HG03175 (cell line): ENCODE data around the gene LOXL3.
"Not testable (repeated sequence)": the region's sequence is repeated elsewhere in the genome, so short reads cannot be mapped to it uniquely, and the experiment has no call there.

Experiments used
- ATAC-seq: cut with Tn5 transposase; IDR thresholded peaks from one replicate; pipeline ENCODE4 v1.9.1; 2021; ENCODE audit warnings: mild to moderate bottlenecking, moderate library complexity; ENCODE audit not compliant: unreplicated experiment

Gene LOXL3

DNA sequence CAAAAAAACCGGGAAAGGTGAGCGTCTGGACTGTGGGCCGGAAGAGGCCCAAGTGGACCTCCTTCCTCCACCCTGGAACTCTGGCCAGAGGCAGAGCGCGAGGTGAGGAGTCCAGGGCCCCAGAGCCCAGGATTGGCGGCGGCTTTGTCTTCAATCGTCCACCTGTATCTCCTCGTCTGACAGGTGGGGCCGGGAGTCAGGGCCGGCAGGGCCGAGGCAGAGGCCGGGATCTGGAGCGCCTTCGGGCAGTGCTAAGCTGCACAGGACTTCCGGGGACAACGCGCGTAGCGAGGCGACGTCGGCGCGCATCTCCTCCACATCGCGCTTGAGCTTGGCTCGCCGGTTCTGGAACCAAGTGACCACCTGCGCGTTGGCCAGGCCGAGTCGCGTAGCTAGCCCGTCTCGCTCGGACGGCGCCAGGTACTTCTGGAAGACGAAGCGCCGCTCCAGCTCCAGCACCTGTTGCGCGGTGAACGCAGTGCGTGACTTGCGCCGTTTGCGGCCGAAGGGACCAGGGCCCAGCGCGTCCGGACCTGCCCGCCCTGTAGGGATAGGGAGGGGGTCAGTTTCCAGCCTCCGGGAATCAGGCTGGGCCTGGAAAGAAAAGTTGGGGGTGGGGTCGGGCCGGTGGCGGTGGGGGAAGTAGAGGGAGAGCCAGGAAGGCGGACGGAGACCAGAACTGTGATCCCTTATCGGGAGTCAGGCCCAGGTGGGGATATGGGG, 55.8 kb downstream of the LOXL3 start:
- ATAC-seq: no peak

DNA sequence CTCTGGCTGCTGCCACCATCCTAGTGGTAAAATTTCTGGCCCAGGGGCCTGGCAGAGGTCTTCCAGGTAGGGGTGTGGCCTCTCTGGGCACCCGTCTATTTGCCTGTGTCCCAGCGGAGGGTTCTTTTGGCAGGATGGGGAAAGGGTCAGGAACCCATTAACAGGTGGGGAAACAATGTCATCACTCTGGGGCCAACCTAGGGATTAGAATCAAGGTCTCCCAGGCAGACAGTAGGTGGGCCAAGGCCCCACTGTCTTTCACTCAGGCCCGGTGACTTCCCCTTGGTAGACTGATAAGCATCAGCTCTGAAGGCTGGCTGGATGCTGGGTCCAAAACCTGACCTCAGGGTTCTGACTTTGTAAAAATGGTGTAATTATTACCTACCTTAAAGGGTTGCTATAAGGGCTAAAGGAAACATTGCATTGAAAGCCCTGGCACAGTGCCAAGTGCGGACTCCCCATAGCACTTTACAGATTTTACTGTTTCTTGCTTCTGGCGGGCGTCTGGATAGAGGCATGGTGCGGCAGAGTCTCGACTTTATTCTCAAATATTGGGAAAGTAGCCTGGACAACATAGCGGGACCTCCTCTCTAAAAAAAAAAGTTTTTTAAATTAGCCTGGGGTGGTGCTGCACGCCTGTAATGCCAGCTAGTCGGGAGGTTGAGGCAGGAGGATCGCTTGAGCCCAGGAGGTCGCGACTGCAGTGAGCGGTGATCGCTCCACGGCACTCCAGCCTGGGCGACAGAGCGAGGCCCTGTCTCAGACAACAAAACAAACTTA, 56.6 kb downstream of the LOXL3 start:
- no peak for ATAC-seq

DNA sequence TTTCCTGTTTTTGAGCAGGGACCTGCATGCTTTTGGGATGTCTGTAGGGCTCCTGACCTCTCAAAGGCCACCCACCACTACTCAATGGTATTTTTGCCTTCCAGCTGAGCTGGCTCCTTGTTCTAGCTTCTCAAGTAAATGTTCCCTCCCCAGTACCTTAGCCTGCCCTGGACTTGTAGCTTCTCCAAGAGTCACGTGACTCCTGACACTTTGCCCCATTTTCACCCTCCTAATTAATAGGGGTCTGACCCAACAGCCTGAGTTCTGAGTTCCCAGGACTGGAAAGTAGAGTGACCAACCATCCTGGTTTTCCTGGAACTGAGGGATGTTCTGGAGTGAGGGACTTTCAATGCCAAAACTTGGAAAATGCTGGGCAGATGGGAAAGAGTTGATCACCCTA, 58.3 kb downstream of the LOXL3 start:
- no peak for ATAC-seq

DNA sequence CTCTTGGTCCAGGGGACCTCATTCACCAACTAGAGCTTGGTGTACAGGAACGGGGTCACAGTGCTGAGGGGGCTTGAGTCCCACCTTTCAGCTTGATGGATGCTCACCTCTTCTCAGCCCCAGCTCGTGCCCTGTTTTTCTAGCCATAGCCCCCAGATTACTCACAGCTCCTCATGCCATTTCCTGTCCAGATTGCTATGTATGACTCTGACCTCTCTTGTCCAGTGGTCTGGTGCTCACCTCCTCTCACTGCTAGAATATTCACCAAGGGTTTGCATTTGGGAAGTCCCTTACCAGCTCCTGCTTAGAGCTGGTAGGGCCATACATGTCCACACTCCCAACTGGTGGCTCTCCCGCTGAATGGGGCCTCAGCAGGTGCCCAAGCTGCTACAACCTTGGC, 60.2 kb downstream of the LOXL3 start:
- no peak for ATAC-seq

DNA sequence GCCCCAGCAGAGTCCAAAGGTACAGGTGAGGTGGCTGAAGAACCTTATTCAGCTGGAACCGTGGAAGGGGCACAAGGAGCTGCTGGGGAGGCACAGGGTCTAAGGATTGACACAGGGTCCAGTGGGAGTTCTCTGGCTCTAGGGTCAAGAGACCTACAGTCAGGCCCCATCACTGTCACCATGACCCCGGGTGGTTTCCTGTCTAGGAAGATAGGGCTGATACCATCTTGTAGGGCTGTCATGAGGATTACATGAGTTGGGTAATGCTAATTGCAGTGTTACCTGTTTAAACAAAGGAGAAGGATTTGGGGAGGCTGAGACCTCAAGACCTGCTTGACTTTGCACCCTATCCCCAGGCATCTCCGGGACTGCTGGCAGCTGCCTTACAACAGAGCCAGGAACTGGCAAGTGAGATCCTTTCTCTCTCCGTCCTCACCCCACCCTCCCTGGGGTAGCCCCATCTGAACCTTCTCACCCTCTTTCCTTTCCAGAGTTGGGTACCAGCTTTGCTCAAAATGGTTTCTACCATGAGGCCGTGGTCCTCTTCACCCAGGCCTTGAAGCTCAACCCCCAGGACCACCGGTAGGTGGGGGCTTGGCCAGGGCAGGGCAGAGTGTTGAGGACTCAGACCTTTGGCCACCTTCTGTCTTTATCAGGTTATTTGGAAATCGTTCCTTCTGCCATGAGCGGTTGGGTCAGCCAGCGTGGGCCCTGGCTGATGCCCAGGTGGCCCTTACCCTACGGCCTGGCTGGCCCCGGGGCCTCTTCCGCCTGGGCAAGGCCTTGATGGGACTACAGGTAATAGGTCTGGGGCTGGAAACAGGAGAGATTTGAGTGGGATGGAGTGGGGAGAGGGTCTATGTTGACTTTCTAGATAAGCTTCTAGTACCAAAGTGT, 61.8 kb downstream of the LOXL3 start:
- no peak for ATAC-seq

DNA sequence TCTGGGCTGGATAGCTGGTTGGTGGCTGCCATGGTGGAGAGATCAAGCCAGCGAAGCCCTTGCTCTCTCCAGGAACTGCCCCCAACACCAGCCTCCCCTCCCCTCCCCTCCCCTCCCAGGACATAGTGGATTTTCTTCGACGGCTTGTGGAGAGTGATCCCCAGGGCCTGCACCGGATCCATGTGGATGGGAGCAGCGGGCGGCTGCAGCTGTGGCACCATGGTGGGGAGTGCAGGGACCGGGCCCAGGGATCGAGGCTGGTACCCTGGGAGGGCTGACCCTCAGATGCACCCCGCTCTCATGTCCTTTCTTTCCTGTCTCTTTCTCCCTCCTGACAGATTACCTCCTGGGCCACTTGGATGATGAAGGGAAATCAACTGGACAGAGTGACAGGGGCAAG, 63.8 kb downstream of the LOXL3 start:
- ATAC-seq: no peak

DNA sequence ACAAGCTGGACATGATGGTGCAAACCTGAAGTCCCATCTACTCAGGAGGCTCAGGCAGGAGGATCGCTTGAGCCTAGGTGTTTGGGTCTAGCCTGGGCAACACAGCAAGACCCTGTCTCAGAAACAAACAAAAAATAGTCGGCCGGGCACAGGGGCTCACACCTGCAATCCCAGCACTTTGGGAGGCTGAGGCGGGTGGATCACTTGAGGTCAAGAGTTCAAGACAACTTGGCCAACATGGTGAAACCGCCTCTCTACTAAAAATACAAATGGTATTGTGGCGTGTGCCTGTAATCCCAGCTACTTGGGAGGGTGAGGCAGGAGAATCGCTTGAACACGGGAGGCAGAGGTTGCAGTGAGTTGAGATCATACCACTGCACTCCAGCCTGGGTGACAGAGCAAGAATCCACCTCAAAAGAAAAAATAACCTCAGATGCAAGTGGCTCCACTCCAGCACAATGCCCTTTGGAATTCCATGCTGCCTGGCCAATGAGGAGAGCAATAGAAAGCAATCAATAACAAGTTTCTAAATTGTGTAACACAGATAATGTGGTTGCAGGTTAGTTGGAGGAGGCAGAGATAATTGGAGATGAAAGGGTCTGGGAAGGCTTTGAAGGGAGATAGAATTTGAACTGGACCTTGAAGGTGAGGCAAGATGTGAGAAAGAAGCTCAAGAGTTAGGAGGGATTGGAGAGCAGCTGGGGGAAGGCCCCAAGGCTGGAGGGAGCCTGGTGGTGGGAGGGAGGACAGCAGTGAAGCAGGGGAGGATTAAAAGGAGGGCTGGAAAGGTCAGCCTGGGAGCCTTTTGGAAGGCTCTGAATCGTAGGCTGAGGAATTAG, 64.9 kb downstream of the LOXL3 start:
- no peak for ATAC-seq

DNA sequence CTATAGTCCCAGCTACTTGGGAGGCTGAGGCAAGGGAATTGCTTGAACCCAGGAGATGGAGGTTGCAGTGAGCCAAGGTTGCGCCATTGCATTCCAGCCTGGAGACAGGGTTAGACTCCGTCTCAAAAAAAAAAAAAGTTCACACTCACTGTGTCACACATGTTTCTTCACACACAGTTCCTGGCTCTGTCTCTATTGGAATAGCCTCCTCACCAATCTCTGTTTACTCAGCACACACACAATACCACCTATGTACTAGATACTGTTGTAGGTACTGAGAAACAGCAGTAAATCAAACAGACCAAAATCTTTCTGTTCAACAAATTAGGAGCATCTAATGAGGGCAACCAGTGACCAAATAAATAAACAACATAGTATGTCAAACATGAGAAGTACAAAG, 67.6 kb downstream of the LOXL3 start:
- ATAC-seq: no peak

DNA sequence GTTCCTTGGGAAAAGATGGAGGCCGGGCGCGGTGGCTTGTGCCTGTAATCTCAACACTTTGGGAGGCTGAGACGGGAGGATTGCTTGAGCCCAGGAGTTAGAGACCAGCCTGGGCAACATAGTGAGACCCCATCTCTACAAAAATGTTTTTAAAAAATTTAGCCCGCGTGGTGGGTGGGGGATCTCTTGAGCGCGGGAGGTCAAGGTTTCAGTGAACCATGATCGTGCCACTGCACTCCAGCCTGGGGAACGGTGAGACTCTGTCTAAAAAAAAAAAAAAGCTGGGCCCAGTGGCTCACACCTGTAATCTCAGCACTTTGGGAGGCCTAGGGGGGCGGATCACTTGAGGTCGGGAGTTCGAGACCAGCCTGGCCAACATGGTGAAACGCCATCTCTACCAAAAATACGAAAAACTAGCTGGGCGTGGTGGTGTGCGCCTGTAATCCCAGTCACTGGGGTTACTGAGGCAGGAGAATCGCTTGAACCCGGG, 70.0 kb downstream of the LOXL3 start:
- not testable (repeated sequence) for ATAC-seq

DNA sequence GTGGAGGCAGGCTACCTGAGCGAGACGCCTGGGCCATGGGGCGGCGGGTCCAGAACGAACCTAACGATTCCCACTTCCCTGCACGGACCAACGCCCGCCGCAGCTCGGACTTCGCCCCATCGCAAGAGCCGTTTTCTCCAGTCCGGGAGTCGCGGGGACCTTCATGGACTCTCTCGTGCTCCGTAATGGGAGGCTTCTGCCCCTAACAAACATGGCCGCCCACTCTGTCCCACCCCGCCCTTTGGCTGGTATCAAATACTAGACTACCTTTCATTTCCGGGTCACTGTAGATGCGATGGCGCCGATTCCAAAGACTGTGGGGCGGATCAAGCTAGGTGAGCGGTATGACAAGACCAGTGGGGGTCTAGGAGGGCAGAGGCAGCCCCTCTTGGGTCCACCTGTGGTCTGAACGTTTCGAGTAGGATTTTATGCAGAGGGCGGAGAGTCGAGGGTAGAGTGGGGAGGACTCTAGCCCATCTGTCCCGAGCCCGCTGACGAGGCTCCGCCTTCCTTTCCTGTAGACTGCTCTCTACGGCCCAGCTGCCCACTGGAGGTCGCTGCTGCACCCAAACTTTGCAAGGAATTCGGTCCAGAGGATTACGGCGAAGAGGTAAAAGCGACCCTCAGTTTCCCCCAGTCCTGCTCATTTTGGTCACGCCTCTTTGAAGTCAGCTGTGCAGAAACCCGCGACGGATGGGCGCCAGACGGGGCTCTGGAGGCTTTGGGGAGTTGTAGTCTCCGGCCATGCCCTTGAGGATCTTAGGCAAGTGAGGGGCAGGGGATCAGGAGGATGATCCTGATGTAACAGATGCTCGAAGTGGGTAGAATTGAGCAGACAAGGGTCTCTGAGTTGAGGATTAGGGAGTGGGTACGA, 70.7 kb downstream of the LOXL3 start, which contains the start of the genes CCDC142 and TTC31:
Gene CCDC142 (minus strand): TSS at position 198 of the 874 bp plus-strand sequence. CDS start 161 bp downstream, at position 37.
Gene TTC31 (plus strand): TSS at position 281 of the 874 bp plus-strand sequence. CDS start 15 bp downstream, at position 296.
- ATAC-seq: peak; percentile 93
